ENCODE results near the gene MXRA7.

MXRA7 gene

GRCh38 chr17:76659928-76660655 is 50.7 kb downstream of the MXRA7 start:
- DNase-seq (ENCODE audit: low read depth) = no peak
- no peak overlapping the region for H3K4me3 ChIP-seq (ENCODE audit: low read length)
- TF ChIP-seq CTCF (conservative IDR thresholded peaks at IDR 0.05; ENCODE audit: low read depth, low read length) = no peak

DNA sequence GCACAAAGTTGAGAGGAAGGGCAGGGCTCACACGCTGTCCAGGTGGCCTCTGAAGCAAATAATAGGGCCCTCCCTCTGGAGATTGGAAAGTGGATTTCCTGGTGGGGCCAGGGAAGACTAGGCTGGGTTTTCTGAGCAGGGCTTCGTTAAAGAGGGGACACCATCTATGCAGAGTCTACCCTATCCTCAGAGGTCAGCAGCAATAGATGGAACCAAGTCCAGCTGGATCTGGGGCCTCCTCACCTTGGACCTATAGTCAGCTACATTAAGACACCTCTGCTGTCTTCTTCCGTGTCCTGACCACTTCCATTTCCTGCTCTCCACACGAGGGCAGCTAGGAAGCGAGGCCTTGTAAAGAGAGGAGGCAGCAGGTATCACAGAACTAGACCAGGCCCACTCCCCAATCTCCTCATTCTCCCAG is 52.5 kb downstream of the MXRA7 start:
- no peak for TF ChIP-seq CTCF (conservative IDR thresholded peaks at IDR 0.05; ENCODE audit: low read depth, low read length)
- H3K4me3 ChIP-seq (ENCODE audit: low read length) = no peak overlapping the region
- no peak for DNase-seq (ENCODE audit: low read depth)

DNA sequence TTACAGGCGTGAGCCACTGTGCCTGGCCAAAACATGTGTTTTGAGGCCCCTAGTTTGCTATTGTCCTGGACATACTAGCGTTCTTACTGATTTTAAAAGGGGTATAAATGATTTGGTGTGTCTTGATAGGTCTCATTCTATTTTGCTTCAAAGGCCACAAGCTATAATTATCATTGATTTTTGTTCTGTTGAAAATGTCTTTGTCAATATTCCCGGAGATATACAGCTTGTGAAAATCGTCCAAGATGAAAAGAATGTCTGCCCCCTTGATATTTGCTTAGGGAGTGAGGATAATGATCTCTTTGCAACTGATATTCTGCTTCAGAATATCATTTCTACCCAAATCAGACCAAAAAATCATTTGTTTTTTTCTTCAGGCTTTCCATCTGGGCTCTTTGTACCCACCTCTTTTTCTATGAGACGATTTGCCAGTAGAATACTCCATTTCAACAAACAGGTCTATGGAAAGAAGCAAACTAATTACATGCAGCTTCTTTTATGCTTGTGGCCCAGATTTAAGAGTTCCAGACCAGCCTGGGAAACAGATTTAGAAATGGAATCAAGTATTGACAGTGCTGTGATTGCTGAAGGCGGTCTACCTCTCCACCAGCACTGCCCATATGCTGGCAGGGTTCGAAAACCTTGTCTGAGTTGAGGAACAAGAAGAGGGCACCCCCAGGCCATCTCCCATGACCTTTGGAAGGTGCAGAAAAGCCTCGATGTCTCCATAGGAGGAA is 53.1 kb downstream of the MXRA7 start:
- H3K4me3 ChIP-seq (ENCODE audit: low read length) = no peak overlapping the region
- no peak for TF ChIP-seq CTCF (conservative IDR thresholded peaks at IDR 0.05; ENCODE audit: low read depth, low read length)
- DNase-seq (ENCODE audit: low read depth) = no peak

GRCh38 chr17:76654408-76654807 is 56.4 kb downstream of the MXRA7 start:
- DNase-seq (ENCODE audit: low read depth) = no peak
- H3K4me3 ChIP-seq (ENCODE audit: low read length) = no peak overlapping the region
- TF ChIP-seq CTCF (conservative IDR thresholded peaks at IDR 0.05; ENCODE audit: low read depth, low read length) = no peak

- DNase-seq (ENCODE audit: low read depth) = no peak
- no peak overlapping the region for H3K4me3 ChIP-seq (ENCODE audit: low read length)
- no peak for TF ChIP-seq CTCF (conservative IDR thresholded peaks at IDR 0.05; ENCODE audit: low read depth, low read length)
Observed at GRCh38 chr17:76650504-76650903, 60.3 kb downstream of the MXRA7 start.

GRCh38 chr17:76646712-76647111 is 64.1 kb downstream of the MXRA7 start:
- H3K4me3 ChIP-seq (ENCODE audit: low read length) = no peak overlapping the region
- TF ChIP-seq CTCF (conservative IDR thresholded peaks at IDR 0.05; ENCODE audit: low read depth, low read length) = no peak
- DNase-seq (ENCODE audit: low read depth) = no peak

GRCh38 chr17:76645481-76645880 is 65.3 kb downstream of the MXRA7 start:
- TF ChIP-seq CTCF (conservative IDR thresholded peaks at IDR 0.05; ENCODE audit: low read depth, low read length) = no peak
- no peak overlapping the region for H3K4me3 ChIP-seq (ENCODE audit: low read length)
- no peak for DNase-seq (ENCODE audit: low read depth)
